OCI-M2 (cell line): ENCODE results near the gene TEX11.
"Not testable (repeated sequence)": the region's sequence is repeated elsewhere in the genome, so short reads cannot be mapped to it uniquely, and the experiment has no call there.

Experiments
- DNase-seq: peaks from one replicate; lab custom pipeline; 2025; ENCODE audit not compliant: unreplicated experiment; lab: John Stamatoyannopoulos, UW

Gene TEX11

DNA sequence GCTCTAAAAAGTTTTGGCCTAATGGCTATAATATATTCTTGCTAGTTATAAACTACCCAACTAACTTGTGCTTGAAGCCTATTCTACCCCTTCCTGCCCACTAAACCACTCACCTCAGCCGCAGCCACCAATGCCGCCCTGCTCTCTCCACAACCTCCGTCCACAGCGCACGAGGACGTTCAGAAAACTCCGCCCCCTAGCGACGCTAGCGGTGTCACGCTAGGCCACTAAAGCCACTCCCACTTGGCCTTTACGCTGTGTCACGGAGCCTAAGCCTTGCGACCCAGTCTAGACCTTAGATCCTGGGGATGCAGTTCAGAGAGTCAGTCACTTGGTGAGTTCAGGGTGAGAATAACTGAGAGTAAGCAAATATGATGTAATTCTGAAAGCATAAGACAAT lies at the start of gene TEX11:
TSS of gene TEX11 (minus strand) at position 171 of the 400 bp plus-strand sequence. CDS start 922 bp downstream, outside the sequence.
- no peak for DNase-seq

DNA sequence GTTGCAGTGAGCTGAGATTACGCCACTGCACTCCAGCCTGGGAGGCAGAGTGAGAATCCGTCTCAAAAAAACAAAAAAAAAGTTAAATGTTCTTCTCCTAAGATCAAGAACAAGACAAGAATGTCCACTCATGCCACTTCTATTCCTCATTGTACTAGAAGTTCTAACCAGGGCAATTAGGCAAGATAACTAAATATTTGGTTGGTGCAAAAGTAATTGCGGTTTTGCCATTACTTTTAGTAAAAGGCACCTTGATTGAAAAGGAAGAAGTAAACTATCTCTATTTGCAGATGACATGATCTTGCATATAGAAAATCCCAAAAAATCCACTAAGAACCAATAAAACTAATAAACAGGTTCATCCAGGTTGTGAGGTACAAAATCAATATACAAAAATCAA lies 46.4 kb upstream of the TEX11 start:
- DNase-seq, result no peak

DNA sequence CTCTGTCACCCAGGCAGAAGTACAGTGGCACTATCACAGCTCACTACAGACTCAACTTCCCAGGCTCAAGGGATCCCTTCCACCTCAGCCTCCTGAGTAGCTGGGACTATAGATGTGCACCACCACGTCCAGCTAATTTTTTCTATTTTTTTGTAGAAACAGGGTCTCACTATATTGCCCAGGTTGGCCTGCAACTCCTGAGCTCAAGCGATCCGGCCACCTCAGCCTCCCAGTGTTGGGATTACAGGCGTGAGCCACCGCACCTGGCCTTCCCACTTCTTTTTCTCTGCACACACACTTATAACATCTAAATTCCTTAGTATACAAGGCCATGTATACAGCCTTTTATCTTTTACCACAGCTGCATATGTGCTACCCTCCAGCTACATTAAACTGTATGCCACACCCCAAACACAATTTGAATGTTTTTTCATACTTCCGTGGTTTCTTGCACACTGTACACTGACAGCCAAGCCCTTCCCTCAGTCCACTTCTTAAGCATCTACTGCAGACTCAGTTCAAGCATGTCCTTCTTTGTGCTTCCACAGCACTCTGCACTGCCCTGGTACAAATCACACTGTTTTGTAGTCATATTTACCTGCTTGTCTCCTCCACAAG lies 15.9 kb upstream of the TEX11 start:
- no peak for DNase-seq

DNA sequence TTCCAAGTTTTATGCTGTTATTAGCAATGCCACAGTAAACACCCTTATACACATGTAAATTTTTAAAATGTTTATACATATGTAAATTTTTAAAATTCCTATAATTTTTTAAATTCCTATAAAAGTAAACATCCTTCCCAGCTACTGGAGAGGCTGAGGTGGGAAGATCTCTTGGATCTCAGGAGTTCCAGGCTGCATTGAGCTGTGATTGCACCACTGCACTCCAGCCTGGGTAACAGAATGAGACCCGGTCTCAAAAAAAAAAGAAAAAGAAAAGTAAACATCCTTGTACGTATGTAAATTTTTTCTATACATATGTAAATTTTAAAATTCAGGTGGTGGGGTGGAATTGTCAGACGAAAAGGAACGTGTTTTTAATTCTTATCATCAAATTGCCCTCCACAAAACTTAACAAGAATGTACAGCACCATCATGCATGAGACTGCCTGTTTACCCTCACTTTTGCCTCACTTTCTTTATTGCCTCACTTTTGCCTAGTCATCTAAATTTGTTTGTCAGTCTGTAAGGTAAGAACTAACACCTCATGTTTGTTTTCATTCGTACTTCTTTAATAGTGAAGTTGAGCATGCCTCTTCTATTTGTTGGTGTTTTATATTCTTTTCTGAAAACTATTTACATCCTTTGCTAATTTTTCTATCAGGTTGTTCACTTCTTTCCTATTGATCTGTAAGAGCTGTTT lies 14.4 kb upstream of the TEX11 start:
- no peak for DNase-seq

DNA sequence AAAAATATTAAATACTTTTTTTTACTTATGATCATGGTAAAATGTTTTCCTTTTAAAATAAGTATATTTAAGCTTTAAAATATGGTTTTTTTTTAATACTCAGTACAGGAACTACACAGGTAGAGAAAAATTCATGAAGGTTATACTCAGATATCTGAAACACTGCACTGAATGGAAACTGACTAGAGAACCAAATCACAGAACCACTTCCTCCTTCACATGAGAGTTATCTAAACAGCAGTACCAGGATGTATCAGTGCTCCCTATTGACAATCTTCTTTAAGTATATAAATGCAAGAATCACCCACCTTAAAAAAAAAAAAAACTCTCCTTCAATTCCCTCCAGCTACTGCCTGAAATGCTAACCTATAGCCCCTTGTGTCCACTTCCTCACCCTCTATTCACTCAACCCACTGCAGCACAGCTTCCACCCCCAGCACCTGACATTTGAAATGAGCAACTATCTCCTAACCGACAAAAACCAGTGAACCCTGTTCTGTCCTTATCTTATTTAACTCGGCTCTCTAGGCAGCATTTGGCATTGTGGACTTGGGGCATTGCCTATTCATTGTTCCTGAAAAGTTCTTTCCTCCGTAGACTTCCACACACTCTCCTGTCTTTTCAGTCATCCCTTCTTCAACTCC lies 13.3 kb upstream of the TEX11 start:
- DNase-seq, result no peak

DNA sequence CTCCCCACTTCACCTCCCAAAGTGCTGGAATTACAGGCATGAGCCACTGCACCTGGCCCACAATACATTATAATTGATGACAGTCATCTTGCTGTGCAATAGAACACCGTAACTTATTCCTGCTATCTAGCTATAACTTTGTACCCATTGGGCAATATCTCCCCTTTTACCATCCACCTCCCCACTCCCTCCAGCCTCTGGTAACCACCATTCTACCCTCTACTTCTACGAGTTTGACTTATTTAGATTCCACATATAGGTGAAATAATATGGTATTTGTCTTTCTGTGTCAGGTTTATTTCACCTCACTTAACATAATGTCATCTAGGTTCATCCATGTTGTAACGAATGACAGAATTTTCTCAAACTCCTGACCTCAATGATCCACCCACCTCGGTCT lies 8.2 kb upstream of the TEX11 start:
- no peak for DNase-seq

DNA sequence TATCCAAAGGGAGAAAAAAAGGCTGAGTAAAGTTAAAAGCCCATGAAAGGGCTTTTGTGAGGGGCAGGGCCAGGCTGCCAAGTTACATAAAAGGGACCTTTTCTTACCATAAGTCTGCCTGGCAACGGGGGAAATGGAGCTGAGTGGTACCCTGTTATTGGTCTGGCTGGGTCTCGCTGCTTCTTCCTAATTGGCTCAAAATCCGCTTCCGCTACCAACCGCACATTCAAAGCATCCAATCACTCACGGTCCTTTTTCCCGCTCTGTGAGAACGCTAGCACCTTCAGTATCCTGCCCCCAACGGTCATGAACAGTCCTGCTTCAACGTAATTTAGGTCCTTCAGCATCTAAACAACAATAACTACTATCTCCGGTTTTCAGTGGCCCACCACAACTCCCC lies 611 bp downstream of the TEX11 start:
- DNase-seq, result no peak

DNA sequence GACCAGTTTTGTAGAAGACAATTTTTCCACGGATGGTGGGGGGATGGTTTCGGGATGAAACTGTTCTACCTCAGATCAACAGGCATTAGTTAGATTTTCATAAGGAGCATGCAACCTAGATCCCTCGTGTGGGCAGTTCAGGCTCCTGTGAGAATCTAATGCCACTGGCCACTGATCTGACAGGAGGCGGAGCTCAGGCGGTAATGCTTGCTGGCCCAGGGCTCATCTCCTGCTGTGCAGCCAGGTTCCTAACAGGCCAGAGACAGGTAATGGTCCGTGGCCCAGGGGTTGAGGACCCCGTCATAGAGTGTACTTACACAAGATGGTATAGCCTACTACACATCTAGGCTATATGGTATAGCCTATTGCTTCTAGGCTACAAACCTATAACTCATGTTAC lies 7.0 kb downstream of the TEX11 start:
- DNase-seq, result no peak

DNA sequence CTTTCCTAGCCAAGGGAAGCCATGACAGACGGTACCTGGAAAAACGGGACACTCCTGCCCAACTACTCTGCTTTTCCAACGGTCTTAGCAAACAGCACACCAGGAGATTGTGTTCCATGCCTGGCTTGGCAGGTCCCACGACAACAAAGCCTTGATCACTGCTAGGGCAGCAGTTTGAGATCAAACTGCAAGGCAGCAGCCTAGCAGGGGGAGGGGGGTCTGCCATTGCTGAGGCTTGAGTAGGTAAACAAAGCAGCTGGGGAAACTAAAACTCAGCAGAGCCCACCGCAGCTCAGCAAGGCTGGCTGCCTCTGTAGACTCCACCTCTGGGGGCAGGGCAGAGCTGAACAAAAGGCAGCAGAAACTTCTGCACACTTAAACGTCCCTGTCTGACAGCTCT lies 18.1 kb downstream of the TEX11 start:
- DNase-seq, result not testable (repeated sequence)

DNA sequence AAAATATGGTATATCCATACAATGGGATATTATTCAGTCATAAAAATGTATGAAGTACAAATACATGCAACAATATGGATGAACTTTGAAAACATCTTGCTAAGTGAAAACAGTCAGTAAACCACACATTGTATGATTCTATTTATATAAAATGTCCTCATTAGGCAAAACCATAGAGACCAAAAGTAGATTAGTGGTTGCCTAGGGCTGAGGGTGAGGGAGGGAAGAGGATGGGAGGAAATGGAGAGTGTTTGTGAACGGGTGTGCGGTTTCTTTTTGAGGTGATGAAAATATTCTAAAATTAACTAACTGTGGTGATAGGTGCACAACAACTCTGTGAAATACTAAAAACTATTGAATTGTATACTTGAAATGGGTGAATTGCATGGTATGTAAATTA lies 29.6 kb downstream of the TEX11 start:
- no peak for DNase-seq

DNA sequence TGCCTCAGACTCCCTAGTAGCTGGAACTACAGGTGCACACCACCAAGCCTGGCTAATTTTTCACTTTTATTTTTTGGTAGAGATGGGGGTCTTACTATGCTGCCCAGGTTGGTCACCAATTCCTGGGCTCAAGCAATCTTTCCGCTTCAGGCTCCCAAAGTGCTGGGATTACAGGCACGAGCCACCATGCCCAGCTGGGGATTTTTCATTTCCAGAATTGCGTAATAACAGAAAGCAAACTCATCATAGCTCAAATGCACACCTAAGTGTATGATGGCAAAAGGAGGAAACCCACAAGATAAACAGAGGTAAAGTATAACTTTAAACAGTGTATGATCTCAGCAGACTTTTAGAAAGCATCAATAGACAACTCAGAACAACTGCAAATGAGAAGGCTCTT lies 56.2 kb downstream of the TEX11 start:
- DNase-seq, result no peak

DNA sequence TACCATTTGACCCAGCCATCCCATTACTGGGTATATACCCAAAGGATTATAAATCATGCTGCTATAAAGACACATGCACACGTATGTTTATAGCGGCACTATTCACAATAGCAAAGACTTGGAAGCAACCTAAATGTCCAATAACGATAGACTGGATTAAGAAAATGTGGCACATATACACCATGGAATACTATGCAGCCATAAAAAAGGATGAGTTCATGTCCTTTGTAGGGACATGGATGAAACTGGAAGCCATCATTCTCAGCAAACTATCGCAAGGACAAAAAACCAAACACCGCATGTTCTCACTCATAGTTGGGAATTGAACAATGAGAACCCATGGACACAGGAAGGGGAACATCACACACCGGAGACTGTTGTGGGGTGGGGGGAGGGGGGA lies 64.4 kb downstream of the TEX11 start:
- not testable (repeated sequence) for DNase-seq

DNA sequence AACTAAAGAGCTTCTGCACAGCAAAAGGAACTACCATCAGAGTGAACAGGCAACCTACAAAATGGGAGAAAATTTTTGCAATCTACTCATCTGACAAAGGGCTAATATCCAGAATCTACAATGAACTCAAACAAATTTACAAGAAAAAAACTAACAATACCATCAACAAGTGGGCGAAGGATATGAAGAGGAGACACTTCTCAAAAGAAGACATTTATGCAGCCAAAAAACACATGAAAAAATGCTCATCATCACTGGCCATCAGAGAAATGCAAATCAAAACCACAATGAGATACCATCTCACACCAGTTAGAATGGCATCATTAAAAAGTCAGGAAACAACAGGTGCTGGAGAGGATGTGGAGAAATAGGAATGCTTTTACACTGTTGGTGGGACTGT lies 64.9 kb downstream of the TEX11 start:
- not testable (repeated sequence) for DNase-seq

DNA sequence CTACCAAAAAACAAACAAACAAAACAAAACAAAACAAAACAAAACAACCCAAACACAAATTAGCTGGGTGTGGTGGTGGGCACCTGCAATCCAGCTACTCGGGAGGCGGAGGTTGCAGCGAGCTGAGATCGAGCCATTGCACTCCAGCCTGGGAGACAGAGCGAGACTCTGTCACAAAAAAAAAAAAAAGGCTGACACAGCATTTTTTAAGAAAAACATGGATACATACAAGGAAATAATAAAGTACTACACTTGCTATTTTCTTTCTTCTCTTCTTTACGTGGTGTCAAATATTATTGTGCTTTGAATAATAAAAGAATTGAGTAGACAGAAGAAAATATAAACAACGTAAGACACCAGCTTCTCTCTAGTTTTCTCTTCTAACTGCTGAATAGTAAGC lies 73.9 kb downstream of the TEX11 start:
- DNase-seq, result no peak

DNA sequence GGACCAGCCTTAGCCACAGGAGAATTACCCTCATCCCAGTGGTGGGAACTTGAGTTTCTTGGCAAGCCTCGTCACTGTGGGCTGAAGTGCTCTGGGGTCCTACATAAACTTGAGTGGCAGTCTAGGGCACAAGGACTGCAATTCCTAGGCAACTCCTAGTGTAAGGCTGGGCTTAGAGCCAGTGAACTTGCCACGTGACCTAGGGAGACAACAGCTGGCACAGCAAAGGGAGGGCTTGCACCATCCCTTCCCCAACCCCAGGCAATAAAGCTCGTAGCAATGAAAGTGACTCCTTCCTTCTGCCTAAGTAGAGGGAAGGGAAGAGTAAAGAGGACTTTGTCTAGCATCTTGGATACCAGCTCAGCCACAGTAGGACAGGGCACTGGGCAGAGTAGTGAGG lies 81.8 kb downstream of the TEX11 start:
- DNase-seq, result no peak

DNA sequence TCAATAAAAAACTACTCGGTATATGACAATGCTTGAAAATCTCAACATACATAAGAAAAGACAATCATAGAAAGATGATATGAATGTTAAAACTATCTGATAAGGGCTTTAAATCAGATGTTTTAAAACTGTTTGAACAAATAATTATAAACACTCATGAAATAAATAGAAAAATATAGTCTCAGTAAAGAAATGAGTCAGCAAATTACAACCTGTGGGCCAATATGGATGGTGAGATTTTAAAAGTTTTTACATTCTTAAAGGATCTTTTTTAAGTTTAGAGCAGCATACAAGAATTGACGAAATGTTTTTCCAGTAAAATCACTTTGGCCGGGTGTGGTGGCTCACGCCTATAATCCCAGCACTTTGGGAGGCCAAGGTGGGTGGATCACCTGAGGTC lies 83.1 kb downstream of the TEX11 start:
- DNase-seq, result no peak

DNA sequence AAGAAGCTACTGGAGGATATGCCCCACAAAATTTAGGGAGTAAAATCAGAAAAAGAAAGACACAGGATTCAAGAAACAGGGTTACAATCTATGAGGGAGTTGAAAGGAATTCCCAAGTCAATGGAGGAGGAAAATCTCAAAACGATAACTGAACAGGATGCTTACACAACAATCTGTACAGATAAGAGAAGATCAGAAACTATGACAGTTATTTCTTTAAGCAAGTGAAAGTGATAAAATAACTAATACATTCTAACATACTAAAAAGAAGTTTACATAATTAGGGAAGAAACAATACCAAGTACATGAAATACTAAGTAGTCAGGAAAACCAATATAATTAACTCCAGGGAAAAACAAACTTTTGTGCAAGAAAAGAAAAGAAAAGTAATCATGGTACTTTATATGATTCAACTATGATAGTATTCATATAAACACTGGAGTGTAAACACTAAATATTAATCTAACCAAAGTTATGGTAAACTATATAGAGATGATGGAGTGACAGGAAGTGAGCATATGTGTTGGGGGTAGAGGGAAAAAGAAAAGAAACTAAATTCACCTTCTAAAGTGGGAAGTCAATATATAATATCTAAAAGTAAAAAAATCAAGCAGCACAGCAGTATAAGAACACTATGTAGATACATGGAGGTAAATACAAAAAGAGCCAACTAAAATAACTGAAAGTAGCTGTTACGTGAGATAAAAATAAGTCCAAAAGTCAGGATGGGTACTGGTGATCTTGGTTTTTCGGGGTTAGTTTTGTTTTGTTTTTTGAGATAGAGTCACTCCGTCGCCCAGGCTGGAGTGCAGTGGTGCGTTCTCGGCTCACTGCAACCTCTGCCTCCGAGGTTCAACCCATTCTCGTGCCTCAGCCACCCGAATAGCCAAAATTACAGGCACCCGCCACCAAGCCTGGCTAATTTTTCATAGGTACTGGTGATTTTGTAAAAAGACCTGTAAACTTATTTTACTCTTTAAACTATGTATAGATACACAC lies 99.3 kb downstream of the TEX11 start:
- no peak for DNase-seq

DNA sequence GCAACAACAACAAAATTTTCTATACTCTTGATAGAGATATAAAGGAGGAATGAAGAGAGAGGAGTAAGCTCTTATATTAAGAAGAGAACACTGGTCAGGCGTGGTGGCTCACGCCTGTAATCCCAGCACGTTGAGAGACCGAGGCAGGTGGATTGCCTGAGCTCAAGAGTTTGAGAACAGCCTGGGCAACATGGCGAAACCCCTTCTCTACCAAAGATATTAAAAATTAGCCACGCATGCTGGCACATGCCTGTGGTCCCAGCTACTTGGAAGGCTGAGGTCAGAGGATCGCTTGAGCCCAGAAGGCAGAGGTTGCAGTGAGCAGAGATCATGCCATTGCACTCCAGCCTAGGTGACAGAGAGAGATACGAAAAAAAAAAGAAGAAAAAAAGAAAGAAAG lies 102.4 kb downstream of the TEX11 start:
- no peak for DNase-seq

DNA sequence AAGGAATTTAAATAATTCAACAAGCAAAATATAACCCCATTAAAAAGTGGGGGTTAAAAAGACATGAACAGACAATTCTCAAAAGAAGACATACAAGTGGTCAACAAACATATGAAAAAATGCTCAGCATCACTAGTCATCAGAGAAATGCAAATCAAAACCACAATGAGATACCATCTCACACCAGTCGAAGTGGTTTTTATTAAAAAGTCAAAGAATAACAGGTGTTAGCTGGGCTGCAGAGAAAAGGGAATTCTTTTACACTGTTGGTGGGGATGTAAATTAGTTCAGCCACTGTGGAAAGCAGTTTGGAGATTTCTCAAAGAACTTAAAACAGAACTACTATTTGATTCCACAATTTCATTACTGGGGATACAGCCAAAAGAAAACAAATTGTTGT lies 111.8 kb downstream of the TEX11 start:
- DNase-seq, result not testable (repeated sequence)

DNA sequence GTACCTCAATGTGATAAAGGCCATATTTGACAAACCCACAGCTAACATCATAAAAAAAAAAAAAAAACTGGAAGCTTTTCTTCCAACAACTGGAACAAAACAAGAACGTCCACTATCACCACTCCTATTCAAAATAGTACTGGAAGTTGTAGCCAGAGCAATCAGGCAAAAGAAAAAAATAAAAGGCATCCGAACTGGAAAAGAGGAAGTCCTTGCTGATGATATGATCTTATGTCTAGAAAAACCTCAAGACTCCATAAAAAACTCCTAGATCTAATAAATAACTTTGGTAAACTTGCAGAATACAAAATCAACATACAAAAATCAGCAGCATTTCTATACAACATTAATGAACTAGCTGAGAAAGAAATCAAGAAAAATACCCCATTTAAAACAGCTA lies 134.3 kb downstream of the TEX11 start:
- no peak for DNase-seq

DNA sequence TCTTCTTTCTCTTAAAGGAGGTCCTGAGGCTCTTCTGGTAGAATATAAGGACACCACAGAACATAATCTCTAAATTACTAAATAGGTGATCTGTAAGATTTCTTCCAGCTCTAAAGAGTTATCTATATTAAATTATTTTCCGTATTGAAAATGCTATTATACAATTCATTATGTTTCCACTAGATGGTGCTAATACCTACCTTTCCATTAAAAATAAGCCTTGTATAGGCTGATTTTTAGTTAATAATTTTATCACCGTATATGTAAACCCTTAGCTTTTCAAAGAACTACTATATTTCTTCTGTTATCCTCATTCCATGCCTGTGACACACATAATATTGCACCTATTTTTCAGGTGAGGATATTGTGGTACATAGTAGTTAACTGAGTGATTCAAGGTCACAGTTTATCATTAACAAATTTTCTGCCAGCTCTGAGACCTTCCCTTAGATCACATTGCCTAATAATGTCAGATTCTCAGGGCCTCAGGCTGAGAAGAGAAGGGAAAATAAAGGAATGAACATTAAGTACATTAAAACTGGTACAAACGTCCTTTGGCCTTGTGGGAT lies 138.8 kb downstream of the TEX11 start:
- DNase-seq, result no peak
